Fibroblast of lung (primary cell): Measurements from ENCODE around the gene APBA2.

Source experiments
- EZH2 ChIP-seq: IDR thresholded peaks from 2 replicates; pipeline ENCODE4 v1.5.1; 2012; ENCODE audit warnings: low read length, control low read depth, mild to moderate bottlenecking; ENCODE audit errors: missing control alignments
- TF ChIP-seq, protein P1 (sequence below), 2 donors: IDR thresholded peaks in 1 of 2; conservative IDR thresholded peaks in 1 of 2; 1 replicate in 1 of 2; 2 replicates in 1 of 2; pipeline ENCODE4 v1.5.1; 2011 to 2012; ENCODE audit warnings: low read length in 2 of 2, control low read depth in 1 of 2, inconsistent platforms in 1 of 2, low read depth in 1 of 2, mild to moderate bottlenecking in 1 of 2

DNA sequence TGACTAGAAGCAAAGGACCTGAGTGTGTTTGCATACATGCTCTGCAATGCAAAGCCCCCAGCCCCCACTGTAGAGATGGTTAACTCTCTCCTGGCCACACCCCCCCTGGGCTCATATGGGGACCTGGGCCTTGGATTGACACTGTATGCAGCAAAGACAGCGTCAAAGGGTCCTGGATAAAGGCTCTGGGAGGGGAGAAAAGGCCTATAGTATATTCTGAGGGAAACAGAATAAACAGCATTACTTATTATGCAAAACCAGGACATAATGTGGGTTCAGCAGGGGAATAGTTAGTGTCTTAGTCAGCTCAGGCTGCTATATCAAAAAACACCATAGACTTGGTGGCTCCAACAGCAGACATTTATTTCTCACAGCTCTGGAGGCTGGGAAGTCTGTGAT is 158.7 kb downstream of the APBA2 start:
- TF ChIP-seq, protein P1, sequence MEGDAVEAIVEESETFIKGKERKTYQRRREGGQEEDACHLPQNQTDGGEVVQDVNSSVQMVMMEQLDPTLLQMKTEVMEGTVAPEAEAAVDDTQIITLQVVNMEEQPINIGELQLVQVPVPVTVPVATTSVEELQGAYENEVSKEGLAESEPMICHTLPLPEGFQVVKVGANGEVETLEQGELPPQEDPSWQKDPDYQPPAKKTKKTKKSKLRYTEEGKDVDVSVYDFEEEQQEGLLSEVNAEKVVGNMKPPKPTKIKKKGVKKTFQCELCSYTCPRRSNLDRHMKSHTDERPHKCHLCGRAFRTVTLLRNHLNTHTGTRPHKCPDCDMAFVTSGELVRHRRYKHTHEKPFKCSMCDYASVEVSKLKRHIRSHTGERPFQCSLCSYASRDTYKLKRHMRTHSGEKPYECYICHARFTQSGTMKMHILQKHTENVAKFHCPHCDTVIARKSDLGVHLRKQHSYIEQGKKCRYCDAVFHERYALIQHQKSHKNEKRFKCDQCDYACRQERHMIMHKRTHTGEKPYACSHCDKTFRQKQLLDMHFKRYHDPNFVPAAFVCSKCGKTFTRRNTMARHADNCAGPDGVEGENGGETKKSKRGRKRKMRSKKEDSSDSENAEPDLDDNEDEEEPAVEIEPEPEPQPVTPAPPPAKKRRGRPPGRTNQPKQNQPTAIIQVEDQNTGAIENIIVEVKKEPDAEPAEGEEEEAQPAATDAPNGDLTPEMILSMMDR (conservative IDR thresholded peaks at IDR 0.05 in 1 of 2, IDR thresholded peaks at IDR 0.05 in 1 of 2; ENCODE audit: low read depth in 1 of 2, low read length in 2 of 2), result no peak
- no peak for TF ChIP-seq EZH2
